GF-D8 (cell line): Measurements from ENCODE around the gene TP53RK.

Experiments used
- DNase-seq: peaks from one replicate; lab custom pipeline; 2025; lab: John Stamatoyannopoulos, UW

Gene TP53RK

DNA sequence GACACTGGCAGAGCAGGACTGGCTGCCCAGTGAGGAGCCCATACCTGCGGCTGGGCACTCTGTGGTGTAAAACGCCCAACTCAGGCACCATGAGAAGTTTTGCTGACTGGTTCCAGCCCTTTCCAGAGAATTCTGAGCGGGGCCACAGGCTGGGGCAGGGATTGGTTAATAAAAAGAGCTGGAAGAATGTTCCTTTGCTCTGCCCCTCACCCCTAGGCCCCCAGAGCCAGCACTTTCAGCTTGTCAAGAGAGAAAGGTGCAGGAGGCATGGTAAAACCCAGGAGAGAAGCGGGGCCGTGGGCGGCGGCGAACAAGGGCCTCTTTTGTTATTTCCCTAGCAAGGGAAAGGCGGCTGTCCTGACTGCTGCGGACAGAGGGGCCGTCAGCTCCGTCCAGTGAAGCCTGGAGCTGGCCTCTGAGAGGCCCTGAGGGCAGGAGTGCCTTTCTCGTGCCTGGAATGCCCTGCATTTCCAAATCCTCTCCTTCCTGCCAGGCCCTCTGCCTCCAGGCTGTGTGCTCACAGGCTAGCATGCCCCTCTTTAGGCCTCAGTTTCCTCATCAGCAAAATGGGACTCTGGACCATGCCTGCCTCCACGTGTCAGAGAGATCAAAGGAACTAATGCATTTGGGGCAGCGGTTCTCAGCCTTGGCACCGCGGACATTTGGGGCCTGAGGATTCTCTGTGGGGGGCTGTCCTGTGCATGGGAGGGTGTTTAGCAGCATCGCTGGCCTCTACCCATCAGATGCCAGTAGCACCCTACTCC lies 50.9 kb downstream of the TP53RK start:
- DNase-seq, result no peak

DNA sequence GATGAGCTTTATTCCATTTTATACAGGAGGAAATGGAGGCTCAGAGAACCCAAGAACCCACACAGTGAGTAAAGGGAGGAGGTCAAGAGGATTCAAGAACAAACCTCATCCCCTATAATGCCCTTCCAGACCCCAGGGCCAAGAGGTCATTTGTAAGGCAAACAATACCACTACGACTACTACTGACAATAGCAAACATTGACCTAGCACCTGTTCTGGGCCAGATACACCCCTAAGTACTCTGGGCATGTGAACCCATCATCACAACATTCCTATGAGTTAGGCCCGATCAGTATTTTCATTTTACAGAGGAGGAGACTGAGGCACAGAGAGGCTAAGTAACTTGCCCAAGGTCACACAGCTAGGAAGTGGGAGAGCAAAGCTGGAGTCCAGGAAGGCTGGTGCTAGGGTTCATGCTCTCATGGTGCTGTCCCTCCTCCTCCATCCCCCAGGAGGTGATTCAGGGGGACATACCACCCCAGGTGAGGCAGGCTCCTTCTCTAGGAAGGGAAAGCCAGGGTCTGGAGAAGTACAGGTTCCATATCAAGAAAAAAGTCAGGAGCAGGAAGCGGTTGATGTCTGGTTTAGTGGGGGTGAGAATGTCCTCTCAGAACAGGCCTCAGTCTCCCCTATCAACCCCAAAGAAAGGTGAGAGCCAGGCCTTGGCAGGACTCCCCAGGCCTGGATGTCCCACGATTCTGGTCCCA lies 51.7 kb downstream of the TP53RK start:
- no peak for DNase-seq

DNA sequence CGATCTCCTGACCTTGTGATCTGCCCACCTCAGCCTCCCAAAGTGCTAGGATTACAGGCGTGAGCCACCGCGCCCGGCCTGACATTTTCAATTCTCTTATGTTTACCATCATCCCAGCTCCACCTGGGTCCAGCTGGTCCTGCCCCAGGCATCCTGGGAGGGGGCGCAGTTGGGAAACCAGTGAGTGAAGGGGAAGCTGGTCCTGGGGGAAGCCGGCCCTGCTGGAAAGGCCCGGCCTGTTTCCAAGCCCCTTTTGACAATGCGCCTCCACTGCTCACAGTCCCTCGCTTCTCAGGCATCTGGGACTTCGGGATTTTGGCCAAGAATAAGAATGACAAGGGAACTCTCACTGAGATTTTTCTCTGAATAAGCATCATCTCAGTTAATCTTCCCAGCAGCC lies 52.2 kb downstream of the TP53RK start:
- DNase-seq, result no peak

DNA sequence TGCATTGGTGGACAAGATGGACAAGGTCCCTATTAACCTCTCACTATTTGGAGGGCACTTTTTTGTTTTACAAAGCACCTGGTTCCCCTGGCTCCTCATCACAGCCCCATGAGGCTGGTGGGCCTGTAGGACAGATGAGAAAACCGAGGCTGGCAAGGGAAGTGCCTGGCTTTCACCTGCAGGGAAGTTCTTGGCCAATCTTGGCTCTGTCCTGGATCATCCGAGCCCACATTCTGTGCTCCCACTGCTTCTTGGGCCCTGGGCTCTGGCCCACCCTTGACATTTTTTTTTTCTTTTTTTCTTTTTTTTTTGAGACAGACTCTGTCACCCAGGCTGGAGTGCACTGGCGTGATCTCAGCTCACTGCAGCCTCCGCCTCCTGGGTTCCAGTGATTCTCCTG lies 52.7 kb downstream of the TP53RK start:
- DNase-seq, result no peak

DNA sequence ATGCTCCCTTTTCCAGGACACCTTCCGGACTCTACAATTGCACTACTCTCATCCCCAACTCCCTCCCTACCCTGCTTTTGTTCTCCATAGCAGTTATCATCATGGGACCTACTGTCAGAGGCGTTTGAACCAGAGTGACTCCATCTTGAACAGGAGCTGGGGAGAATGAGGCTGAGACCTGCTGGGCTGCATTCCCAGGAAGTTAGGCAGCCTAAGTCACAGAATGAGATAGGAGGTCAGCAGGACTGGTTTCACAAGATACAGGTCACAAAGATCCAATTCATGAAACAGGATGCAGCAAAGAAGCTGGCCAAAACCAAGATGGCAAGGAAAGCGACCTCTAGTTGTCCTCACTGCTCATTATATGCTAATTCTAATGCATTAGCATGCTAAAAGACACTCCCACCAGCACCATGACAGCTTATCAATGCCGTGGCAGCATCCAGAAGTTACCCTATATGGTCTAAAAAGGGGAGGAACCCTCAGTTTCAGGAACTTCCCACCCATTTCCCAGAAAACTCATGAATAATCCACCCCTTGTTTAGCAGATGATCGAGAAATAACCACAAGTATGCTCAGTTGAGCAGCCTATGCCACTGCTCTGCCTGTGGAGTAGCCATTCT lies 53.6 kb downstream of the TP53RK start:
- DNase-seq, result no peak

DNA sequence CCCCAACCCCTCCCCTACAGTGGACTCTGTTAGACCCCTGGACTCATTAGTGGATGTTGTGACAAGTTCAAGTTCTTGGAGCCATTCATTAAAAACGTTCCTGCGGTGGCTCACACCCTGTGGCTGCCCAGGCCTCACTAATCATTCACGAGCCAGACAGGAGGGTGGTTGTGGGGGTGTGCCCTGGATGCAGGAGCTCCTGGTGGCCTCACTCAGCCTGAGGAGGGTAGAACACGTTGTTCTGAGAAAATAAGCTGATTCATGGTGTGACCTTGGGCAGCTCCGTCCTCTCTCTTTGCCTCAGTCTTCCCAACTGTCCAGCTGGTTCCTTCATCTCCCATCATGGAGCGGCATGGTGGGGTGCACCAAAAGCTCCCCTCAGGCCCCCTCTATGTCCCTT lies 54.7 kb downstream of the TP53RK start:
- no peak for DNase-seq
